Measurements from ENCODE around the gene SERPINI1.

DNA sequence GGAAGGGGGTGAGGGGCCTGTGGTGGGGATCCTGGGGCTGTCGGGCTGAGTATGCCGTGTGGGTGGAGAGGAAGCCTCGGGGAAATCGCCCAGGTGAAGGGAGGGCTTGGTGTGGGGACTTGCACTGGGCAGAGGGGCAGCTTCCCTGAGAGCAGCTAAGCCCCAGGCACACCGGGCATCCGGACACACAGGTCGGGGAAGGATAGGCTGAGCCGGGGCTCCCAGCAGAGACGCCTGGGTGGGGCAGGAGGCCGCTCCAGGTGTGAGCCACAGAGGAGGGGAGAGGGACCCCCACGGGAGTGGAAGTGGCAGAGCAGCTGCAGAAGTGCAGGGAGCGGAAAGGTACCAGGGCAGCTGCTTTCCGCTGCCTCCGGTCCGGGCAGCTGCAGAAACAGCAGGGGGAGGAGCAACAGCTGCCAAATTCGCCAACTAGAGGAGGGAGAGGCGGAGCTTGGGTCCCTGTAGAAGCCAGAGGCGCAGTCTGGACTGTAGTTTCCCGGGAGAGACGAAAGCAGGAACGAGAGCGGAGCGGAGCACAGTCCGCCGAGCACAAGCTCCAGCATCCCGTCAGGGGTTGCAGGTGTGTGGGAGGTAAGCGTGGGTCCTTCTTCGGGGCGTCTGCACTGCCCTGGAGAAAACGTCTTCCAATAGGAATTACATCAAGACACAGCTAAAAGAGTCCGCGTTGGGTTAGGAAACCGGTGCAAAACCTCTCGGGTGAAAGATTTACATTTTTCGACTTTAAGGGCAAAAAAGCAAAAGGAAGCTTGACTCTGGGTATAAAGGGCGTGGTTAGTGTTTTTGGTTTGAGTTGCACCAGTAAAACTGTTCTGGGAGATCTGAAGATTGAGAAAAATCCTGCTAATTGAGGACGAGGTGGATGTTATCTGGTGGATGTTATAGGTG, at the start of gene SERPINI1:
- TF ChIP-seq, protein P1, sequence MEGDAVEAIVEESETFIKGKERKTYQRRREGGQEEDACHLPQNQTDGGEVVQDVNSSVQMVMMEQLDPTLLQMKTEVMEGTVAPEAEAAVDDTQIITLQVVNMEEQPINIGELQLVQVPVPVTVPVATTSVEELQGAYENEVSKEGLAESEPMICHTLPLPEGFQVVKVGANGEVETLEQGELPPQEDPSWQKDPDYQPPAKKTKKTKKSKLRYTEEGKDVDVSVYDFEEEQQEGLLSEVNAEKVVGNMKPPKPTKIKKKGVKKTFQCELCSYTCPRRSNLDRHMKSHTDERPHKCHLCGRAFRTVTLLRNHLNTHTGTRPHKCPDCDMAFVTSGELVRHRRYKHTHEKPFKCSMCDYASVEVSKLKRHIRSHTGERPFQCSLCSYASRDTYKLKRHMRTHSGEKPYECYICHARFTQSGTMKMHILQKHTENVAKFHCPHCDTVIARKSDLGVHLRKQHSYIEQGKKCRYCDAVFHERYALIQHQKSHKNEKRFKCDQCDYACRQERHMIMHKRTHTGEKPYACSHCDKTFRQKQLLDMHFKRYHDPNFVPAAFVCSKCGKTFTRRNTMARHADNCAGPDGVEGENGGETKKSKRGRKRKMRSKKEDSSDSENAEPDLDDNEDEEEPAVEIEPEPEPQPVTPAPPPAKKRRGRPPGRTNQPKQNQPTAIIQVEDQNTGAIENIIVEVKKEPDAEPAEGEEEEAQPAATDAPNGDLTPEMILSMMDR (conservative IDR thresholded peaks at IDR 0.05; ENCODE audit: low read length): no peak
- no peak for TF ChIP-seq EZH2phosphoT487 (IDR thresholded peaks at IDR 0.05; ENCODE audit: borderline replicate concordance)
